Natural killer cell treated with Interleukin-12 subunit alpha and Interleukin-12 subunit beta and Interleukin-15 and Interleukin-18, amount 100 ng/mL, for 72 hours (primary cell): ENCODE data around the gene GALNS. TPM values are rescaled to one million over a fixed set of nuclear protein-coding genes. Genes with fewer than 3 reads are reported as not detected.

ENCODE experiments used
- ATAC-seq, 2 donors: fragments of 150-1000 bp; cut with Tn5 transposase in 1 of 2; sonication (Bioruptor Pico), chemical (Tn5 transposase) in 1 of 2; 2 replicates each; pipeline ENCODE4 v1.10.0; 2021
- DNase-seq: peaks from one replicate; pipeline ENCODE4 v3.0.0; 2022; ENCODE audit warnings: low spot score
- H3K27ac Mint-ChIP-seq, 2 donors: 1 replicate in 1 of 2; 2 replicates in 1 of 2; pipeline ENCODE4 v1.8.0; 2022; ENCODE audit warnings: mixed read lengths in 2 of 2, mild to moderate bottlenecking in 1 of 2, moderate library complexity in 1 of 2
- H3K27me3 Mint-ChIP-seq, 2 donors: 1 replicate in 1 of 2; 2 replicates in 1 of 2; pipeline ENCODE4 v1.8.0; 2022; ENCODE audit warnings: mixed read lengths in 2 of 2
- H3K36me3 Mint-ChIP-seq: one replicate; pipeline ENCODE4 v1.8.0; 2022; ENCODE audit warnings: mixed read lengths
- H3K4me1 Mint-ChIP-seq, 2 donors: 1 replicate in 1 of 2; 2 replicates in 1 of 2; pipeline ENCODE4 v1.8.0; 2022; ENCODE audit warnings: low read depth in 2 of 2, mixed read lengths in 2 of 2, mild to moderate bottlenecking in 1 of 2
- H3K4me3 Mint-ChIP-seq: one replicate; pipeline ENCODE4 v1.8.0; 2022; ENCODE audit warnings: mixed read lengths
- H3K9me3 Mint-ChIP-seq: 2 replicates; pipeline ENCODE4 v1.8.0; 2022; ENCODE audit warnings: mixed read lengths
- total RNA-seq, 2 donors: library from RNA; stranded (reverse); gene quantifications; one replicate each; pipeline ENCODE4 v1.2.3, GENCODE V29; 2022

Gene GALNS
- total RNA-seq, 2 donors from 2014 or later, result 27.3 to 46.3 TPM

GRCh38 chr16:88804173-88804551 is 52.6 kb downstream of the GALNS start:
- no peaks in the 10 kb centered on the region for H3K27me3 Mint-ChIP-seq
- H3K36me3 Mint-ChIP-seq, result no peaks in the 10 kb centered on the region
- H3K9me3 Mint-ChIP-seq, result no peaks in the 10 kb centered on the region
- H3K4me1 Mint-ChIP-seq, result peaks cover 0 to 6% of the 10 kb centered on the region in 2 donors
- H3K27ac Mint-ChIP-seq, result no peak overlapping the region
- ATAC-seq, result no peak
- H3K4me3 Mint-ChIP-seq, result peak overlapping the region; percentile 70
- no peak for DNase-seq

- peak within 1 kb of the TSS; percentile 83 for H3K4me3 Mint-ChIP-seq
- no peaks in the 10 kb centered on the region for H3K36me3 Mint-ChIP-seq
- H3K27ac Mint-ChIP-seq, result peak within 1 kb of the TSS; percentile 86 to 91
- peaks cover 0 to 6% of the 10 kb centered on the region in 2 donors for H3K4me1 Mint-ChIP-seq
- H3K27me3 Mint-ChIP-seq, result no peaks in the 10 kb centered on the region
- ATAC-seq, result peak; percentile 80 to 86
- H3K9me3 Mint-ChIP-seq, result no peaks in the 10 kb centered on the region
- peak; percentile 89 for DNase-seq
Measured at GRCh38 chr16:88803264-88803987, 53.3 kb downstream of the GALNS start, which contains the start of gene CDT1. Gene CDT1 (plus strand): TSS chr16:88803789. CDS start chr16:88803832, 43 bp downstream.

GRCh38 chr16:88800277-88800592 is 56.5 kb downstream of the GALNS start:
- H3K27ac Mint-ChIP-seq, result no peak overlapping the region
- ATAC-seq (no peak), DNase-seq (no peak)
- no peak overlapping the region for H3K4me3 Mint-ChIP-seq
- no peaks in the 10 kb centered on the region for H3K9me3 Mint-ChIP-seq
- no peaks in the 10 kb centered on the region for H3K27me3 Mint-ChIP-seq
- no peaks in the 10 kb centered on the region for H3K36me3 Mint-ChIP-seq
- H3K4me1 Mint-ChIP-seq, result peaks cover 0 to 6% of the 10 kb centered on the region in 2 donors

GRCh38 chr16:88799569-88800276 is 57.0 kb downstream of the GALNS start:
- no peak for ATAC-seq
- no peaks in the 10 kb centered on the region for H3K9me3 Mint-ChIP-seq
- no peak overlapping the region for H3K4me3 Mint-ChIP-seq
- no peaks in the 10 kb centered on the region for H3K36me3 Mint-ChIP-seq
- peaks cover 0 to 7% of the 10 kb centered on the region in 2 donors for H3K4me1 Mint-ChIP-seq
- H3K27me3 Mint-ChIP-seq, result no peaks in the 10 kb centered on the region
- no peak overlapping the region for H3K27ac Mint-ChIP-seq
- DNase-seq, result no peak

- Mint-ChIP-seq H3K27ac (no peak overlapping the region), H3K4me1 (peaks cover 0 to 9% of the 10 kb centered on the region in 2 donors), H3K4me3 (no peak overlapping the region), H3K9me3 (no peaks in the 10 kb centered on the region), H3K36me3 (no peaks in the 10 kb centered on the region), H3K27me3 (no peaks in the 10 kb centered on the region)
- DNase-seq (no peak), ATAC-seq (no peak)
Measured at GRCh38 chr16:88798772-88799455, 57.8 kb downstream of the GALNS start.

GRCh38 chr16:88798073-88798472 is 58.7 kb downstream of the GALNS start:
- ATAC-seq (no peak), DNase-seq (no peak)
- H3K4me1 Mint-ChIP-seq, result peaks cover 0 to 11% of the 10 kb centered on the region in 2 donors
- no peaks in the 10 kb centered on the region for H3K36me3 Mint-ChIP-seq
- no peak overlapping the region for H3K4me3 Mint-ChIP-seq
- H3K27ac Mint-ChIP-seq, result no peak overlapping the region
- H3K27me3 Mint-ChIP-seq, result no peaks in the 10 kb centered on the region
- no peaks in the 10 kb centered on the region for H3K9me3 Mint-ChIP-seq

- Mint-ChIP-seq H3K36me3 (no peaks in the 10 kb centered on the region), H3K27me3 (no peaks in the 10 kb centered on the region), H3K4me1 (peaks cover 0 to 10% of the 10 kb centered on the region in 2 donors), H3K4me3 (no peak overlapping the region), H3K9me3 (no peaks in the 10 kb centered on the region), H3K27ac (no peak overlapping the region)
- no peak for ATAC-seq
- no peak for DNase-seq
Measured at GRCh38 chr16:88796278-88796677, 60.5 kb downstream of the GALNS start.

GRCh38 chr16:88793251-88793954 is 63.3 kb downstream of the GALNS start:
- H3K27me3 Mint-ChIP-seq, result no peaks in the 10 kb centered on the region
- no peak overlapping the region for H3K27ac Mint-ChIP-seq
- DNase-seq (no peak), ATAC-seq (no peak)
- H3K9me3 Mint-ChIP-seq, result no peaks in the 10 kb centered on the region
- H3K36me3 Mint-ChIP-seq, result no peaks in the 10 kb centered on the region
- H3K4me3 Mint-ChIP-seq, result no peak overlapping the region
- peaks cover 12 to 22% of the 10 kb centered on the region in 2 donors for H3K4me1 Mint-ChIP-seq

GRCh38 chr16:88792668-88793250 is 64.0 kb downstream of the GALNS start:
- Mint-ChIP-seq H3K4me1 (peaks cover 12 to 22% of the 10 kb centered on the region in 2 donors), H3K27ac (no peak overlapping the region), H3K4me3 (no peak overlapping the region), H3K27me3 (no peaks in the 10 kb centered on the region), H3K36me3 (no peaks in the 10 kb centered on the region), H3K9me3 (no peaks in the 10 kb centered on the region)
- no peak for DNase-seq
- ATAC-seq, result no peak

- ATAC-seq (no peak), DNase-seq (no peak)
- no peak overlapping the region for H3K4me3 Mint-ChIP-seq
- no peaks in the 10 kb centered on the region for H3K9me3 Mint-ChIP-seq
- peaks cover 12 to 22% of the 10 kb centered on the region in 2 donors for H3K4me1 Mint-ChIP-seq
- no peaks in the 10 kb centered on the region for H3K36me3 Mint-ChIP-seq
- H3K27ac Mint-ChIP-seq, result no peak overlapping the region
- H3K27me3 Mint-ChIP-seq, result no peaks in the 10 kb centered on the region
Measured at GRCh38 chr16:88792078-88792550, 64.6 kb downstream of the GALNS start.

- peak; percentile 89 for ATAC-seq
- H3K4me1 Mint-ChIP-seq, result peaks cover 12 to 23% of the 10 kb centered on the region in 2 donors
Measured at GRCh38 chr16:88790312-88791211, 66.2 kb downstream of the GALNS start.

GRCh38 chr16:88789594-88789993 is 67.2 kb downstream of the GALNS start:
- H3K27ac Mint-ChIP-seq, result peak overlapping the region; percentile 35 to 71
- peak overlapping the region; percentile 66 for H3K4me3 Mint-ChIP-seq
- H3K9me3 Mint-ChIP-seq, result no peaks in the 10 kb centered on the region
- DNase-seq (no peak), ATAC-seq (no peak)
- H3K4me1 Mint-ChIP-seq, result peaks cover 12 to 21% of the 10 kb centered on the region in 2 donors
- no peaks in the 10 kb centered on the region for H3K27me3 Mint-ChIP-seq
- no peaks in the 10 kb centered on the region for H3K36me3 Mint-ChIP-seq

More at GRCh38 chr16:88790312-88791211, 66.2 kb downstream of the GALNS start:
- H3K9me3 Mint-ChIP-seq, result no peaks in the 10 kb centered on the region
- peak overlapping the region; percentile 35 to 71 for H3K27ac Mint-ChIP-seq
- peak; percentile 75 for DNase-seq
- H3K27me3 Mint-ChIP-seq, result no peaks in the 10 kb centered on the region
- peak overlapping the region; percentile 66 for H3K4me3 Mint-ChIP-seq
- no peaks in the 10 kb centered on the region for H3K36me3 Mint-ChIP-seq
